B cell (primary cell): ENCODE results near the gene EXD3. TPM values are rescaled to one million over a fixed set of nuclear protein-coding genes. Genes with fewer than 3 reads are reported as not detected.

Experiments used
- ATAC-seq: fragments of 200-7000 bp; cut with Tn5 transposase; one replicate; pipeline ENCODE4 v1.10.0; 2021; ENCODE audit warnings: low read depth, mild to moderate bottlenecking, moderate number of reproducible peaks, moderate library complexity
- CTCF ChIA-PET: fragments of 350-600 bp; sonication (Branson Sonifier 250); formaldehyde crosslinking; loops from one replicate; lab custom pipeline; 2021; ENCODE audit warnings: antibody characterized with exemption, inconsistent platforms; lab: Charles Lee
- POLR2A ChIA-PET: fragments of 350-600 bp; sonication (Branson Sonifier 250); formaldehyde crosslinking; loops from one replicate; lab custom pipeline; 2021; ENCODE audit warnings: antibody characterized with exemption; lab: Charles Lee
- DNase-seq: peaks from one replicate; pipeline ENCODE4 v3.0.0; 2013
- H2AFZ ChIP-seq: 2 replicates; pipeline ENCODE4 v1.6.1; 2012; ENCODE audit warnings: mild to moderate bottlenecking, low read depth, low read length; ENCODE audit not compliant: insufficient read depth, poor library complexity, severe bottlenecking
- H3K27ac ChIP-seq, 2 donors: 1 replicate in 1 of 2; 2 replicates in 1 of 2; pipeline ENCODE4 v1.5.1; 2012 to 2013; ENCODE audit warnings: low read length in 2 of 2, mild to moderate bottlenecking in 2 of 2, moderate library complexity in 1 of 2
- H3K27me3 ChIP-seq, 4 experiments: fragments of 200-600 bp in 1 of 4; sonication (generic) in 1 of 4; replicated peaks in 1 of 4; 1 replicate in 2 of 4; 2 replicates in 2 of 4; pipeline versions ENCODE4 v1.6.1 to v1.7.0; 2013 to 2016; ENCODE audit warnings: low read length in 3 of 4, mild to moderate bottlenecking in 2 of 4, mixed read lengths in 1 of 4, moderate library complexity in 1 of 4; ENCODE audit not compliant: insufficient read depth in 4 of 4, control insufficient read depth in 3 of 4; ENCODE audit errors: control extremely low read depth in 1 of 4
- H3K36me3 ChIP-seq, 2 experiments: replicated peaks in 1 of 2; 1 replicate in 1 of 2; 2 replicates in 1 of 2; pipeline versions ENCODE4 v1.6.1 to v1.7.1; 2013; ENCODE audit warnings: low read length in 1 of 2; ENCODE audit not compliant: insufficient read depth in 2 of 2, control insufficient read depth in 1 of 2; ENCODE audit errors: control extremely low read depth in 1 of 2, extremely low read depth in 1 of 2
- H3K4me1 ChIP-seq, 2 donors: fragments of 200-600 bp in 1 of 2; sonication (generic) in 1 of 2; 1 replicate in 1 of 2; 2 replicates in 1 of 2; pipeline versions ENCODE4 v1.5.1 to v1.6.1; 2013 to 2017; ENCODE audit warnings: low read length in 2 of 2; ENCODE audit not compliant: control insufficient read depth in 2 of 2, insufficient read depth in 2 of 2
- H3K4me2 ChIP-seq: replicated peaks from 2 replicates; pipeline ENCODE3; 2012; ENCODE audit warnings: mild to moderate bottlenecking, low read depth, low read length; ENCODE audit not compliant: poor library complexity, severe bottlenecking
- H3K4me3 ChIP-seq, 5 experiments: fragments of 200-600 bp in 1 of 5; sonication (generic) in 1 of 5; 1 replicate in 3 of 5; 2 replicates in 2 of 5; pipeline versions ENCODE4 v1.5.1 to v1.7.0; 2011 to 2016; ENCODE audit warnings: low read length in 4 of 5, mild to moderate bottlenecking in 4 of 5, low read depth in 2 of 5, control low read depth in 1 of 5, moderate library complexity in 1 of 5; ENCODE audit not compliant: insufficient read depth in 1 of 5; ENCODE audit errors: control extremely low read depth in 1 of 5, extremely low read depth in 1 of 5
- H3K79me2 ChIP-seq: fragments of 200-600 bp; sonication (generic); one replicate; pipeline ENCODE4 v1.6.0; 2016; ENCODE audit warnings: low read length; ENCODE audit not compliant: control insufficient read depth, insufficient read depth
- H3K9ac ChIP-seq: fragments of 200-600 bp; sonication (generic); 2 replicates; pipeline ENCODE4 v1.6.1; 2017; ENCODE audit warnings: mild to moderate bottlenecking, low read length, moderate library complexity
- H3K9me3 ChIP-seq, 3 donors: one replicate each; pipeline versions ENCODE4 v1.6.1 to v1.7.1; 2013; ENCODE audit warnings: low read length in 2 of 3; ENCODE audit not compliant: control insufficient read depth in 2 of 3, insufficient read depth in 1 of 3; ENCODE audit errors: control extremely low read depth in 1 of 3
- H4K20me1 ChIP-seq: 2 replicates; pipeline ENCODE4 v1.6.0; 2012; ENCODE audit warnings: mild to moderate bottlenecking, low read length; ENCODE audit not compliant: insufficient read depth, control insufficient read depth, poor library complexity, severe bottlenecking
- H3K27ac Mint-ChIP-seq: one replicate; pipeline ENCODE4 v1.8.0; 2021; ENCODE audit warnings: mixed read lengths
- H3K27me3 Mint-ChIP-seq: one replicate; pipeline ENCODE4 v1.8.0; 2021; ENCODE audit warnings: mixed read lengths
- H3K4me1 Mint-ChIP-seq: one replicate; pipeline ENCODE4 v1.8.0; 2021; ENCODE audit warnings: mixed read lengths
- H3K4me3 Mint-ChIP-seq: one replicate; pipeline ENCODE4 v1.8.0; 2021; ENCODE audit warnings: mixed read lengths
- H3K9me3 Mint-ChIP-seq: one replicate; pipeline ENCODE4 v1.8.0; 2022; ENCODE audit warnings: mixed read lengths; ENCODE audit not compliant: insufficient read depth
- EZH2 ChIP-seq: IDR thresholded peaks from 2 replicates; pipeline ENCODE4 v1.6.1; 2012; ENCODE audit warnings: borderline replicate concordance, low read depth, mild to moderate bottlenecking, moderate library complexity, low read length; ENCODE audit not compliant: insufficient read depth, poor library complexity, severe bottlenecking
- WGBS: methylation state at CpG from one replicate; pipeline ENCODE4 v1.1.5; 2013; ENCODE audit warnings: missing lambda C conversion rate; ENCODE audit not compliant: insufficient coverage; 5-methylcytosine and 5-hydroxymethylcytosine counted together
- intact Hi-C: fragments of 100-400 bp; cut with micrococcal nuclease; formaldehyde crosslinking; loops from one replicate; pipeline ENCODE4 v1.10.0; 2022
- polyA plus RNA-seq: library from polyadenylated mRNA; depleted of rRNA; stranded (reverse); fragments of >200 nt; gene quantifications from 2 replicates; pipeline ENCODE4 v1.2.3, GENCODE V29; 2012
- total RNA-seq, 2 donors: library from RNA; stranded (reverse); fragments of 120-200 nt in 1 of 2; gene quantifications; 1 replicate in 1 of 2; 2 replicates in 1 of 2; pipeline versions ENCODE4 v1.2.3 to v1.2.4, GENCODE V29; 2013 to 2022
- TF ChIP-seq, protein P1 (sequence below): fragments of 200-600 bp; IDR thresholded peaks from one replicate; pipeline ENCODE4 v1.8.0; 2022; ENCODE audit warnings: antibody characterized with exemption, mild to moderate bottlenecking

Gene EXD3
- total and polyA plus RNA-seq, 2 donors (not counting 1 experiment from before 2014, with no cell fraction given), result 22.5 to 23.7 TPM

GRCh38 chr9:137302449-137303150, 120.4 kb downstream of the EXD3 start:
- ATAC-seq (peak; percentile 48), DNase-seq (no peak)
- H3K9ac ChIP-seq, result peak overlapping the region; percentile 71
- Mint-ChIP-seq H3K9me3 (no peaks in the 10 kb centered on the region), H3K4me3 (peak overlapping the region; percentile 41), H3K27ac (no peak overlapping the region), H3K27me3 (peaks cover 7% of the 10 kb centered on the region), H3K4me1 (peaks cover 20% of the 10 kb centered on the region)
- H2AFZ ChIP-seq, result peak overlapping the region; percentile 85
- ChIA-PET CTCF (interaction anchor here (0.5 to 4.1 kb wide), 21 partner anchors 9 to 232 kb away, joined by 3 to 25 read pairs (median 4); partner anchors contain the start of genes EXD3, MAN1B1, NELFB and NOXA1), POLR2A (interaction anchor here (0.6 to 1.9 kb wide), 6 partner anchors 10 to 120 kb away, joined by 3 to 9 read pairs (median 5); partner anchors contain the start of genes EXD3, NOXA1 and TUBB4B)
- H3K36me3 ChIP-seq, result no peaks in the 10 kb centered on the region
- peaks cover 46 to 51% of the 10 kb centered on the region in 2 donors for H3K4me1 ChIP-seq
- intact Hi-C loops, result loop anchor here (1.0 kb wide), 2 partner anchors 24 to 121 kb away; partner anchors contain the start of genes EXD3 and NOXA1
- H3K9me3 ChIP-seq, result peaks cover 0 to 22% (median 0%) of the 10 kb centered on the region in 3 donors
- peak overlapping the region in 1 of 2 donors; percentile 67 for H3K27ac ChIP-seq
- peaks cover 5% of the 10 kb centered on the region for H4K20me1 ChIP-seq
- H3K4me2 ChIP-seq, result peak overlapping the region; percentile 96
- H3K4me3 ChIP-seq, result peak overlapping the region in 4 of 5 experiments; percentile 38 to 63 (median 53)
- H3K27me3 ChIP-seq, result peaks cover 0 to 69% (median 32%) of the 10 kb centered on the region in 4 experiments
- no peaks in the 10 kb centered on the region for H3K79me2 ChIP-seq
- TF ChIP-seq EZH2, result no peak
- TF ChIP-seq, protein P1, sequence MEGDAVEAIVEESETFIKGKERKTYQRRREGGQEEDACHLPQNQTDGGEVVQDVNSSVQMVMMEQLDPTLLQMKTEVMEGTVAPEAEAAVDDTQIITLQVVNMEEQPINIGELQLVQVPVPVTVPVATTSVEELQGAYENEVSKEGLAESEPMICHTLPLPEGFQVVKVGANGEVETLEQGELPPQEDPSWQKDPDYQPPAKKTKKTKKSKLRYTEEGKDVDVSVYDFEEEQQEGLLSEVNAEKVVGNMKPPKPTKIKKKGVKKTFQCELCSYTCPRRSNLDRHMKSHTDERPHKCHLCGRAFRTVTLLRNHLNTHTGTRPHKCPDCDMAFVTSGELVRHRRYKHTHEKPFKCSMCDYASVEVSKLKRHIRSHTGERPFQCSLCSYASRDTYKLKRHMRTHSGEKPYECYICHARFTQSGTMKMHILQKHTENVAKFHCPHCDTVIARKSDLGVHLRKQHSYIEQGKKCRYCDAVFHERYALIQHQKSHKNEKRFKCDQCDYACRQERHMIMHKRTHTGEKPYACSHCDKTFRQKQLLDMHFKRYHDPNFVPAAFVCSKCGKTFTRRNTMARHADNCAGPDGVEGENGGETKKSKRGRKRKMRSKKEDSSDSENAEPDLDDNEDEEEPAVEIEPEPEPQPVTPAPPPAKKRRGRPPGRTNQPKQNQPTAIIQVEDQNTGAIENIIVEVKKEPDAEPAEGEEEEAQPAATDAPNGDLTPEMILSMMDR, result peak; percentile 79
- WGBS, result 5% methylated on average over 78 of the region's 78 CpGs
